A549 treated with Mapracorat at 1 μM for 4 hours (cell line): ENCODE measurements around the gene ARHGAP25. TPM values are rescaled to one million over a fixed set of nuclear protein-coding genes. Genes with fewer than 3 reads are reported as not detected.

Source experiments
- total RNA-seq: library from RNA; stranded (reverse); fragments of 200-300 nt; extraction: Qiagen RNA extraction; gene quantifications from 5 replicates; pipeline ENCODE4 v1.2.3, GENCODE V29; 2022

The ARHGAP25 gene, protein sequence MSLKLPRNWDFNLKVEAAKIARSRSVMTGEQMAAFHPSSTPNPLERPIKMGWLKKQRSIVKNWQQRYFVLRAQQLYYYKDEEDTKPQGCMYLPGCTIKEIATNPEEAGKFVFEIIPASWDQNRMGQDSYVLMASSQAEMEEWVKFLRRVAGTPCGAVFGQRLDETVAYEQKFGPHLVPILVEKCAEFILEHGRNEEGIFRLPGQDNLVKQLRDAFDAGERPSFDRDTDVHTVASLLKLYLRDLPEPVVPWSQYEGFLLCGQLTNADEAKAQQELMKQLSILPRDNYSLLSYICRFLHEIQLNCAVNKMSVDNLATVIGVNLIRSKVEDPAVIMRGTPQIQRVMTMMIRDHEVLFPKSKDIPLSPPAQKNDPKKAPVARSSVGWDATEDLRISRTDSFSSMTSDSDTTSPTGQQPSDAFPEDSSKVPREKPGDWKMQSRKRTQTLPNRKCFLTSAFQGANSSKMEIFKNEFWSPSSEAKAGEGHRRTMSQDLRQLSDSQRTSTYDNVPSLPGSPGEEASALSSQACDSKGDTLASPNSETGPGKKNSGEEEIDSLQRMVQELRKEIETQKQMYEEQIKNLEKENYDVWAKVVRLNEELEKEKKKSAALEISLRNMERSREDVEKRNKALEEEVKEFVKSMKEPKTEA
- total RNA-seq, result 0.08 to 0.34 TPM (median 0.20 TPM) in 5 replicates

DNA sequence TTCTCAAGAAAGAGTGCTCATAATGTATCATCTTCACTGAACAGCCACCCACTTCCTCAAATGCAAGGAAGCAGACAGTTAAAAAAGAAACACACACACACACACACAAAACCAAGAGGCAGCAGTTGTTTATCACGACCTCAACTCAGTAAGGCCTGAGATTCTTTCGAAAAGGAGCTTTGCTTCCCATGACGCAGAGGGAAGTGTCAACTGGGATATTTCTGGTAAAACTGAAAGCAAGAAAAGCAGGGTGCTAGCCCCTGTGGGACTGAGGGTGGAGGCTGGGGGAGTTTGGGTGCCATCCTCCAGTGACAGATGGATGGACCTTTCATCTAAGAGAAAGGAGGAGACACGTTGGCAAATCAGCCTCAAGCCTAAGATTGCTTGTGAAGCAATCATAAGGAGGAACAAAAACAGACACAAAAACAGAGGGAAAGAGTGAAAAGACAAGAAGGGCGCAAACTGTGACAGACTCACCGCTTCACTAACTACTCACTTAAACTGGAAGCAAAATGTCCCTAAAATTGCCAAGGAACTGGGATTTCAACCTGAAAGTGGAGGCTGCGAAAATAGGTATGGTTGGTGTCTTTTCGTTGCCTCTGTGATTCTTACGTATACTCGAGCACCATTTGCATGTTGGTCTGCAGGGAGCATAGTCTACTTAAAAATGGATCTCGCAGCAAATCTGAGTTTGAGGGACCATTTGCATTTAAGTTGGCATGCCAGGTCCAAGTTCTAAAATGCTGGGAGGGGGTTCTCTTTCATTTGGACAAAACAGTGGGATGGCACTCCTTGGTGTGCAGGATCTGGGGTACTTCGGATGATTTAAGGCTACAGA lies at the start of gene ARHGAP25:
TSS of gene ARHGAP25 (plus strand) at position 124 of the 838 bp plus-strand sequence. CDS start at position 513, 389 bp downstream.

DNA sequence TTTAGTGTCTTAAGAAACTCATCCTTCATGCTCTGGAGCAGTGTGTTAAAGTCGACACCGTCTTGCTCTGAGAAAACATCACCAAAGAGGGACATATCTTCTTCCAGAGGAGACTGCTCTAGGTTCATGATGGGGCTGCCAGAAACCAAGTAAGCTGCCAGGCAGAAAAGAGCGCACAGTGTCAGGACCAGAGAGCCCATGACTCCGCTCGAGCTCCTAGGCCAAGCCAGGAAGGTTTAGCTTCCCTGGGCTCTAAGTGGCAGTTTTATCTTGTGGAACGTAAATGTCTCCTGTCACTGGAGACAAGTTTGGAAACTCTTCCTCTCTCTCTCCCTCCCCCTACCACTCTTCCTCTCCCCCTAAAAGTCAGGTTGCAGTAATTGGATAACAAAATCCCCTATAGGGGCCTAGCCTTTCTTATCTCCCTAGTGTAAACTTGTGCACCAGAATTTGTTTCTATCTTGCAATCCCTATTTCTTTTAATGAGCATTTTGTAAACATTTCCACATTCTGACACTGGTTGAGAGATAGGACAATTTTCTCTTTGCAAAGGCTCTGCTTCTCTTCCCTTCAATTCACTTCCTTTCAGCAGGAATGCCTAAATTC lies 136.7 kb downstream of the ARHGAP25 start, which contains the start of gene BMP10:
TSS of gene BMP10 (minus strand) at position 239 of the 606 bp plus-strand sequence. CDS start at position 200, 39 bp downstream.

Other genes with a start within 250 kb of the ARHGAP25 start
- not detected in 5 replicates for gene PROKR1, start 91.2 kb upstream of the ARHGAP25 start, total RNA-seq
- gene BMP10, start 136.6 kb downstream of the ARHGAP25 start, total RNA-seq, result not detected in 5 replicates
- gene GKN2, start 218.1 kb downstream of the ARHGAP25 start, total RNA-seq, result 2.2 to 4.7 TPM (median 2.4 TPM) in 5 replicates
- gene GKN1, start 239.8 kb downstream of the ARHGAP25 start, total RNA-seq, result 0.30 to 1.00 TPM (median 0.56 TPM) in 5 replicates